Activated T-cell treated with anti-CD3 and anti-CD28 coated beads, Interleukin-2, amount 50 U/mL, for 72 hours (primary cell): ENCODE data around the gene GMDS. TPM values are rescaled to one million over a fixed set of nuclear protein-coding genes. Genes with fewer than 3 reads are reported as not detected.

ENCODE experiments used
- ATAC-seq, 2 donors: fragments of 150-1000 bp; cut with Tn5 transposase; replicated peaks in 1 of 2; 2 replicates each; pipeline ENCODE4 v1.10.0; 2021; ENCODE audit warnings: moderate library complexity in 2 of 2, mild to moderate bottlenecking in 1 of 2
- DNase-seq, 2 donors: peaks; one replicate each; pipeline ENCODE4 v3.0.0; 2021 to 2022; ENCODE audit warnings: mixed read lengths in 1 of 2
- H3K27ac Mint-ChIP-seq: one replicate; pipeline ENCODE4 v1.8.0; 2022; ENCODE audit warnings: mild to moderate bottlenecking, moderate library complexity, mixed read lengths
- H3K27me3 Mint-ChIP-seq: one replicate; pipeline ENCODE4 v1.8.0; 2022; ENCODE audit warnings: low read depth, mixed read lengths
- H3K36me3 Mint-ChIP-seq, 2 donors: one replicate each; pipeline ENCODE4 v1.8.0; 2022; ENCODE audit warnings: mixed read lengths in 2 of 2, mild to moderate bottlenecking in 1 of 2; ENCODE audit not compliant: insufficient read depth in 2 of 2
- H3K4me1 Mint-ChIP-seq: one replicate; pipeline ENCODE4 v1.8.0; 2022; ENCODE audit warnings: low read depth, mixed read lengths
- H3K4me3 Mint-ChIP-seq, 2 donors: one replicate each; pipeline ENCODE4 v1.8.0; 2022; ENCODE audit warnings: mild to moderate bottlenecking in 2 of 2, mixed read lengths in 2 of 2, moderate library complexity in 2 of 2
- H3K9me3 Mint-ChIP-seq, 2 donors: one replicate each; pipeline ENCODE4 v1.8.0; 2022; ENCODE audit warnings: mixed read lengths in 2 of 2
- total RNA-seq, 2 donors: library from RNA; stranded (reverse); gene quantifications; one replicate each; pipeline ENCODE4 v1.2.3, GENCODE V29; 2022

The GMDS gene
- total RNA-seq, 2 donors from 2014 or later, result 23.8 to 33.0 TPM

DNA sequence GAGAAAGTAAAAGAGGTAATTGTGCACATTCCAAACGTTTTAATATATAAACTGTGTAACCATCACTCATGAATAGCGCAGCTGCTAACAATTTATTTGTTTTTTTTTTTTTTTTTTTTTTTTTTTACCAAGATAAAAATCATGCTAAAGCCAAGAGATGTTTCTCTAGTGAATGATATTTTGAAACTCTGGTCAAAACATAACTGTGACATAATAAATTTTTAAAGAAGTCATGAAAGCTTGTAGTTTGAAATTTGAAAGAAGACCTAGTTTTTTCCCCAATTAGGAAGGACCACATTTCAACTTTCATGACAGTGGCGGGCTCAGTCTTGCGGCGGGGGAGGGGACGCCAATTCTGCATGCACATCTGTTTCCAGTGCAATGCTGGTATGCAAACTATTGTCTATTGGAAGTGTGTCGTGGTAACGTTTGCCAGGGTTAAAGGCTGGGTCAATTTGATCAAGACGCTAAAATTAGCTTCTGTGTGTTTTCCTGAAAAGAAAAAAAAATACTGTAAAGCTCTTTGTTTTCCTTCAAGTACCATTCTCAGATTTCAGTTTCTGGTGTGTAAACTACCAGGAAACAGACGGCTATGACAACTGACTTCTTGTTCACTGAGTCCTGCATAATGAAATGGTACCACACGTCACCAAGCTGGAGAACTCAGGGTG, 423.8 kb downstream of the GMDS start:
- no peaks in the 10 kb centered on the region for H3K36me3 Mint-ChIP-seq
- H3K4me3 Mint-ChIP-seq, result no peak overlapping the region
- no peaks in the 10 kb centered on the region for H3K9me3 Mint-ChIP-seq
- DNase-seq (no peak), ATAC-seq (no peak)
- H3K27me3 Mint-ChIP-seq, result no peaks in the 10 kb centered on the region
- H3K4me1 Mint-ChIP-seq, result no peaks in the 10 kb centered on the region
- no peak overlapping the region for H3K27ac Mint-ChIP-seq

DNA sequence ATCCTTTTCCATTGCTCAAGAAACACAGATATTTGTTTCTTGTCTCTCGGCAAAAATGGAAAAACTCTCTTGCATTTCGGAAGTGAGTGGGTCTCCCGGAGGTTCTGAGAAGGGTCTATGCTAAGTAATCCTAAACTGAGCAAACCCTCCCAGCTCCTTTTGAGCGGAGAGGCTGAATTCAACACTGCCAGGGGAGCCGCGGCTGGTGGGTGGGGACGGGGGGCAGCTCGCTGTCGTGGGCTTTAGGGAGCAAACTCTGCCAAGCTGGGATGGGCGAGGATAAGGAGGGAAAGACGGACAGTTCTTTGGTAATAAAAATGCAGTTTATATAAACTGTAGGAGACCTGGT, 424.3 kb downstream of the GMDS start:
- Mint-ChIP-seq H3K27me3 (no peaks in the 10 kb centered on the region), H3K27ac (no peak overlapping the region), H3K36me3 (no peaks in the 10 kb centered on the region), H3K4me3 (no peak overlapping the region), H3K9me3 (no peaks in the 10 kb centered on the region), H3K4me1 (no peaks in the 10 kb centered on the region)
- ATAC-seq (no peak), DNase-seq (no peak)

DNA sequence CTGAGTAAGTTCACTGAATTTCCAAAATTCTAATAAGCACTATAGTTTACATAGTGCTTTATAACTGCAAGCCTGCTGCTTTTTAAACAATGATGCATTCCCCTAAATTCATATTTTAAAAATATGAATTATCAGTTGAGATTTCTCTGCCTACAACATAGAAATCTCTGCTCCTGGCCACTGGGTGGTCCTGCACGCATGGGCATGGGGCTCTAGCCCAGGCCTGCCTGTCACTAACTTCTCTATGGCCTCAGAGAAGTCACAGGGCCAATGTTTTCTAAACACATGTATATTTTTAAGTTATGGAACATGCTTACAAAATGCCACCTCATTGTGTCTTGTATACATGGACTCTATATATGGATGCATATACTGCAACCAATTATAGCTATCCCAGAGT, 424.7 kb downstream of the GMDS start:
- DNase-seq (no peak), ATAC-seq (no peak)
- H3K27ac Mint-ChIP-seq, result no peak overlapping the region
- no peaks in the 10 kb centered on the region for H3K9me3 Mint-ChIP-seq
- H3K4me3 Mint-ChIP-seq, result no peak overlapping the region
- H3K4me1 Mint-ChIP-seq, result no peaks in the 10 kb centered on the region
- no peaks in the 10 kb centered on the region for H3K27me3 Mint-ChIP-seq
- no peaks in the 10 kb centered on the region for H3K36me3 Mint-ChIP-seq

- H3K27me3 Mint-ChIP-seq, result no peaks in the 10 kb centered on the region
- ATAC-seq, result no peak
- H3K4me3 Mint-ChIP-seq, result no peak overlapping the region
- no peaks in the 10 kb centered on the region for H3K36me3 Mint-ChIP-seq
- H3K4me1 Mint-ChIP-seq, result no peaks in the 10 kb centered on the region
- no peak overlapping the region for H3K27ac Mint-ChIP-seq
- no peak for DNase-seq
- H3K9me3 Mint-ChIP-seq, result no peaks in the 10 kb centered on the region
Observed at GRCh38 chr6:1820165-1820564, 425.2 kb downstream of the GMDS start.

GRCh38 chr6:1819007-1819406, 426.4 kb downstream of the GMDS start:
- no peaks in the 10 kb centered on the region for H3K4me1 Mint-ChIP-seq
- H3K9me3 Mint-ChIP-seq, result no peaks in the 10 kb centered on the region
- no peaks in the 10 kb centered on the region for H3K36me3 Mint-ChIP-seq
- ATAC-seq, result no peak
- H3K27ac Mint-ChIP-seq, result no peak overlapping the region
- H3K27me3 Mint-ChIP-seq, result no peaks in the 10 kb centered on the region
- DNase-seq, result no peak
- H3K4me3 Mint-ChIP-seq, result no peak overlapping the region

- no peaks in the 10 kb centered on the region for H3K4me1 Mint-ChIP-seq
- no peaks in the 10 kb centered on the region for H3K36me3 Mint-ChIP-seq
- ATAC-seq (no peak), DNase-seq (no peak)
- no peak overlapping the region for H3K4me3 Mint-ChIP-seq
- no peak overlapping the region for H3K27ac Mint-ChIP-seq
- no peaks in the 10 kb centered on the region for H3K27me3 Mint-ChIP-seq
- H3K9me3 Mint-ChIP-seq, result no peaks in the 10 kb centered on the region
Observed at GRCh38 chr6:1817033-1817761, 428.2 kb downstream of the GMDS start.

DNA sequence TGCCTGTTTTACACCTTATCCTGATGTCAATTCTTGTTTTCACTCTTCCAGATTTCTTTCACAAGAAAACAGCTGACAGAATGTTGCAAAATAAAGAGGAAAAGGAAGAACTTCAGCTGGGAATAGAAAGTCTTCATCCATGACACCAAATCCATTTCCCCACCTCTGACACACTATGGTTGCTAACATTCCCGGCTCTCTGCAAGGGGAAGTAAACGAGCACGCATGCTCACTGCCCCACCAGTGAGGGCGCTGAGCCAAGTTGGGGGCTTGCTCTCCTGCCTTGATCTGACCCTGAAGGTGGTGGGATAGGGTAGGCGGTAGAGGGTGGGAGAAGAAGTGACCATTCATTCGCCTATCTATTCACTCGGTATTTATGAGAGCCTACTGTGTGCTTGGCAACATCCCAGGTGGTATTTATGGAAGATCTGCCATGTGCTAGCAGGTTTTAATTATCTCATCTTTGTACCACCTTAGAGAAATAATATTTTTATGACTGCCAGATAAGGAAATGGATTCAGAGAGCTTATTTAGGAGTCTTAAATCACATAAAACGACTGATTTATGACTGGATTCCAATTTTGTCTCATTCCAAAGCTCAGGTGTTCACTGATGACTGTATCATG, 429.5 kb downstream of the GMDS start:
- DNase-seq (no peak), ATAC-seq (no peak)
- H3K4me1 Mint-ChIP-seq, result no peaks in the 10 kb centered on the region
- no peaks in the 10 kb centered on the region for H3K36me3 Mint-ChIP-seq
- H3K27me3 Mint-ChIP-seq, result no peaks in the 10 kb centered on the region
- no peak overlapping the region for H3K27ac Mint-ChIP-seq
- no peak overlapping the region for H3K4me3 Mint-ChIP-seq
- H3K9me3 Mint-ChIP-seq, result no peaks in the 10 kb centered on the region

GRCh38 chr6:1814279-1814678, 431.1 kb downstream of the GMDS start:
- no peak overlapping the region for H3K27ac Mint-ChIP-seq
- no peak overlapping the region for H3K4me3 Mint-ChIP-seq
- ATAC-seq (no peak), DNase-seq (no peak)
- H3K9me3 Mint-ChIP-seq, result no peaks in the 10 kb centered on the region
- no peaks in the 10 kb centered on the region for H3K27me3 Mint-ChIP-seq
- H3K36me3 Mint-ChIP-seq, result no peaks in the 10 kb centered on the region
- H3K4me1 Mint-ChIP-seq, result no peaks in the 10 kb centered on the region

- no peak overlapping the region for H3K27ac Mint-ChIP-seq
- ATAC-seq, result no peak
- H3K9me3 Mint-ChIP-seq, result no peaks in the 10 kb centered on the region
- DNase-seq, result no peak
- H3K36me3 Mint-ChIP-seq, result no peaks in the 10 kb centered on the region
- H3K4me3 Mint-ChIP-seq, result no peak overlapping the region
- no peaks in the 10 kb centered on the region for H3K27me3 Mint-ChIP-seq
- H3K4me1 Mint-ChIP-seq, result no peaks in the 10 kb centered on the region
Observed at GRCh38 chr6:1812487-1812886, 432.9 kb downstream of the GMDS start.

DNA sequence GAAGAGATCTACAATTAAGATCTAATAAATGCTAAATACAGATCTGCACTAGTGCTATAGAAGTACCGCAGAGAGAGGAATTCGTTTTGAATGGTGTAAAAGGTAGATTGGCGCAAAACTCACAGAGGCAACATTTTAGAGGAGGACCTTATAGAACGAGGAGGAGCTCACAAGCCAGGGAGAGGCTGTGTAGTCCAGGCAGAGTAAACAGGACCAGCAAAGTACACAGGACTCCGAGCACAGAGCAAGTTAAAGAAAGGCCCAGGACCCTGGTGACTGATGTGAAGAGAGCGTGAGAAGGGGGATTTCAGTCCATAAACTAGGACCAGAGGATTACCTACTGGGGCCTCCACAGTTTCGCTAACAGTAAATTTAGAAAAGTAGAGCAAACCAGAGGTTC, 433.4 kb downstream of the GMDS start:
- no peaks in the 10 kb centered on the region for H3K9me3 Mint-ChIP-seq
- H3K27ac Mint-ChIP-seq, result no peak overlapping the region
- no peaks in the 10 kb centered on the region for H3K27me3 Mint-ChIP-seq
- H3K4me3 Mint-ChIP-seq, result no peak overlapping the region
- DNase-seq (no peak), ATAC-seq (no peak)
- H3K36me3 Mint-ChIP-seq, result no peaks in the 10 kb centered on the region
- H3K4me1 Mint-ChIP-seq, result no peaks in the 10 kb centered on the region

GRCh38 chr6:1810880-1811279, 434.5 kb downstream of the GMDS start:
- Mint-ChIP-seq H3K9me3 (no peaks in the 10 kb centered on the region), H3K4me3 (no peak overlapping the region), H3K27me3 (no peaks in the 10 kb centered on the region), H3K27ac (no peak overlapping the region), H3K36me3 (no peaks in the 10 kb centered on the region), H3K4me1 (no peaks in the 10 kb centered on the region)
- ATAC-seq (no peak), DNase-seq (no peak)

GRCh38 chr6:1809291-1809988, 436.0 kb downstream of the GMDS start:
- no peaks in the 10 kb centered on the region for H3K36me3 Mint-ChIP-seq
- no peak for ATAC-seq
- H3K4me1 Mint-ChIP-seq, result no peaks in the 10 kb centered on the region
- H3K9me3 Mint-ChIP-seq, result no peaks in the 10 kb centered on the region
- H3K27ac Mint-ChIP-seq, result no peak overlapping the region
- no peak overlapping the region for H3K4me3 Mint-ChIP-seq
- no peak for DNase-seq
- no peaks in the 10 kb centered on the region for H3K27me3 Mint-ChIP-seq

- Mint-ChIP-seq H3K4me3 (no peak overlapping the region), H3K4me1 (no peaks in the 10 kb centered on the region), H3K27ac (no peak overlapping the region), H3K36me3 (no peaks in the 10 kb centered on the region), H3K9me3 (no peaks in the 10 kb centered on the region), H3K27me3 (no peaks in the 10 kb centered on the region)
- ATAC-seq, result no peak
- DNase-seq, result no peak
Observed at GRCh38 chr6:1806935-1807334, 438.5 kb downstream of the GMDS start.
